OCI-LY7 (cell line): ENCODE data around the gene ARRB1.

Experiments used
- EZH2phosphoT487 ChIP-seq: fragments of 200-600 bp; sonication (generic); IDR thresholded peaks from 2 replicates; pipeline ENCODE4 v1.6.1; 2018; ENCODE audit warnings: low read depth, borderline replicate concordance, mild to moderate bottlenecking, mixed run types, antibody characterized with exemption, low read length, moderate library complexity, mixed read lengths
- TF ChIP-seq, protein P1 (sequence below): fragments of 200-600 bp; sonication (generic); conservative IDR thresholded peaks from 2 replicates; pipeline ENCODE4 v1.5.1; 2014; ENCODE audit warnings: mild to moderate bottlenecking, antibody characterized with exemption, low read length, moderate library complexity, mixed read lengths

DNA sequence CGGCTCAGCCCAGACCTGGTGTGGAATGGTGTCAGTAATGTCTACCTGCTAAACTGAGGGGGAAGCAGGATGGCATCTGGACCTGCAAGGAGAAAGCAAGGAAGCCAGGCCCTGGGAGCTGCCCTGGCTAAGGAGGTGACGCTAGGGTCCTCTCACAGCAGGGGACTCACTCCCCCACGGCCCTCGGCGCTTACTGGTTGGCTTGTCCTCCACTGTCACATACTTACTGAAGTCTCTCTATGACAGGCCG is 62.0 kb downstream of the ARRB1 start:
- TF ChIP-seq EZH2phosphoT487 = no peak
- TF ChIP-seq, protein P1, sequence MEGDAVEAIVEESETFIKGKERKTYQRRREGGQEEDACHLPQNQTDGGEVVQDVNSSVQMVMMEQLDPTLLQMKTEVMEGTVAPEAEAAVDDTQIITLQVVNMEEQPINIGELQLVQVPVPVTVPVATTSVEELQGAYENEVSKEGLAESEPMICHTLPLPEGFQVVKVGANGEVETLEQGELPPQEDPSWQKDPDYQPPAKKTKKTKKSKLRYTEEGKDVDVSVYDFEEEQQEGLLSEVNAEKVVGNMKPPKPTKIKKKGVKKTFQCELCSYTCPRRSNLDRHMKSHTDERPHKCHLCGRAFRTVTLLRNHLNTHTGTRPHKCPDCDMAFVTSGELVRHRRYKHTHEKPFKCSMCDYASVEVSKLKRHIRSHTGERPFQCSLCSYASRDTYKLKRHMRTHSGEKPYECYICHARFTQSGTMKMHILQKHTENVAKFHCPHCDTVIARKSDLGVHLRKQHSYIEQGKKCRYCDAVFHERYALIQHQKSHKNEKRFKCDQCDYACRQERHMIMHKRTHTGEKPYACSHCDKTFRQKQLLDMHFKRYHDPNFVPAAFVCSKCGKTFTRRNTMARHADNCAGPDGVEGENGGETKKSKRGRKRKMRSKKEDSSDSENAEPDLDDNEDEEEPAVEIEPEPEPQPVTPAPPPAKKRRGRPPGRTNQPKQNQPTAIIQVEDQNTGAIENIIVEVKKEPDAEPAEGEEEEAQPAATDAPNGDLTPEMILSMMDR = no peak
